Fibroblast of skin of right quadriceps (primary cell): ENCODE results near the gene FSTL4.

ENCODE experiments used
- DNase-seq: peaks from one replicate; pipeline ENCODE4 v3.0.0-alpha.2; 2013

FSTL4 gene

GRCh38 chr5:133610489-133611356, 1.6 kb downstream of the FSTL4 start:
- DNase-seq = peak; percentile 4

GRCh38 chr5:133607451-133607850, 4.9 kb downstream of the FSTL4 start:
- no peak for DNase-seq

GRCh38 chr5:133606835-133607234, 5.5 kb downstream of the FSTL4 start:
- DNase-seq = no peak

- DNase-seq = no peak
These were observed 7.0 kb downstream of the FSTL4 start for GRCh38 chr5:133605323-133605722.

GRCh38 chr5:133603711-133604110, 8.6 kb downstream of the FSTL4 start:
- no peak for DNase-seq

- no peak for DNase-seq
These were observed 9.4 kb downstream of the FSTL4 start for GRCh38 chr5:133602835-133603380.

GRCh38 chr5:133599600-133599999, 12.7 kb downstream of the FSTL4 start:
- DNase-seq = no peak

- DNase-seq = no peak
These were observed 13.3 kb downstream of the FSTL4 start for GRCh38 chr5:133599044-133599443.

GRCh38 chr5:133596049-133596448, 16.3 kb downstream of the FSTL4 start:
- no peak for DNase-seq

GRCh38 chr5:133595465-133595864, 16.9 kb downstream of the FSTL4 start:
- DNase-seq = no peak

- no peak for DNase-seq
These were observed 23.1 kb downstream of the FSTL4 start for GRCh38 chr5:133589286-133589685.

- no peak for DNase-seq
These were observed 29.4 kb downstream of the FSTL4 start for GRCh38 chr5:133582971-133583370.

GRCh38 chr5:133581918-133582317, 30.4 kb downstream of the FSTL4 start:
- DNase-seq = no peak

GRCh38 chr5:133581348-133581747, 31.0 kb downstream of the FSTL4 start:
- DNase-seq = no peak

GRCh38 chr5:133580618-133581017, 31.7 kb downstream of the FSTL4 start:
- no peak for DNase-seq

- DNase-seq = no peak
These were observed 32.6 kb downstream of the FSTL4 start for GRCh38 chr5:133579766-133580165.

- DNase-seq = no peak
These were observed 43.0 kb downstream of the FSTL4 start for GRCh38 chr5:133569347-133569746.

GRCh38 chr5:133565993-133566392, 46.3 kb downstream of the FSTL4 start:
- DNase-seq = peak; percentile 11

- DNase-seq = no peak
These were observed 47.3 kb downstream of the FSTL4 start for GRCh38 chr5:133564921-133565565.

- no peak for DNase-seq
These were observed 49.8 kb downstream of the FSTL4 start for GRCh38 chr5:133562554-133562953.

GRCh38 chr5:133559960-133560359, 52.4 kb downstream of the FSTL4 start:
- no peak for DNase-seq

GRCh38 chr5:133556551-133556950, 55.8 kb downstream of the FSTL4 start:
- DNase-seq = no peak

- DNase-seq = no peak
These were observed 58.1 kb downstream of the FSTL4 start for GRCh38 chr5:133554279-133554678.

- DNase-seq = peak; percentile 36
These were observed 59.3 kb downstream of the FSTL4 start for GRCh38 chr5:133552925-133553525.
